Fibroblast of lung (primary cell): ENCODE results near the gene NLRC3.

Experiments
- CTCF ChIP-seq, 2 donors: IDR thresholded peaks in 1 of 2; conservative IDR thresholded peaks in 1 of 2; 1 replicate in 1 of 2; 2 replicates in 1 of 2; pipeline ENCODE4 v1.5.1; 2011 to 2012; ENCODE audit warnings: low read length in 2 of 2, control low read depth in 1 of 2, inconsistent platforms in 1 of 2, low read depth in 1 of 2, mild to moderate bottlenecking in 1 of 2
- EZH2 ChIP-seq: IDR thresholded peaks from 2 replicates; pipeline ENCODE4 v1.5.1; 2012; ENCODE audit warnings: low read length, control low read depth, mild to moderate bottlenecking; ENCODE audit errors: missing control alignments

DNA sequence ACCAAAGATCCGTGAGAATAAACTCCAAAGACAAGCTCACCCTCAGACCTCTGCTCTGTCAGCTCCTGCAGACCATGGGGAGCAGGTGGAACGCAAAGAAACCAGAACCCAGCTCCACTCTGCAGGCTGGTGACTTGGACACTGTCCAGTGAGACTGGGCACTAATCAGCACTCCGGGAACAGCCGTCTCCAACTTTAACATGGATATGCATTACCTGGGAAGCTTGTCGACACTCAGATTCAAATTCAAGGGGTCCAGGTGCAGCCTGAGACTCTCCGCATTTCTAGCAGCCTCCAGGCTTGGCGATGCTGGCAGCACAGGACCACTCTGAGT, 25.1 kb upstream of the NLRC3 start:
- no peak for TF ChIP-seq CTCF (conservative IDR thresholded peaks at IDR 0.05 in 1 of 2, IDR thresholded peaks at IDR 0.05 in 1 of 2; ENCODE audit: low read depth in 1 of 2, low read length in 2 of 2)
- TF ChIP-seq EZH2, result no peak
